HCT116 (cell line): ENCODE results near the gene ATP6V0B.

Experiments used
- EZH2 ChIP-seq: fragments of 200-600 bp; sonication (generic); IDR thresholded peaks from 2 replicates; pipeline ENCODE4 v1.6.1; 2017; ENCODE audit warnings: antibody characterized with exemption, mixed run types
- JUND ChIP-seq: IDR thresholded peaks from 2 replicates; pipeline ENCODE4 v1.6.1; 2012
- POLR2A ChIP-seq: IDR thresholded peaks from 2 replicates; pipeline ENCODE4 v1.7.0; 2011; ENCODE audit warnings: borderline replicate concordance; ENCODE audit not compliant: insufficient read depth, insufficient read length; ENCODE audit errors: extremely low read depth
- YY1 ChIP-seq: IDR thresholded peaks from 2 replicates; pipeline ENCODE4 v1.6.1; 2011; ENCODE audit warnings: low read length, low read depth, moderate library complexity, mild to moderate bottlenecking; ENCODE audit not compliant: insufficient replicate concordance; ENCODE audit errors: extremely low read depth
- TF ChIP-seq, protein P1 (sequence below), 3 experiments: fragments of 200-600 bp in 1 of 3; sonication (generic) in 1 of 3; IDR thresholded peaks in 2 of 3; conservative IDR thresholded peaks in 1 of 3; 2 replicates each; pipeline ENCODE4 v1.5.1; 2012 to 2017; ENCODE audit warnings: low read depth in 2 of 3, low read length in 2 of 3, antibody characterized with exemption in 1 of 3, borderline replicate concordance in 1 of 3, control low read depth in 1 of 3, mild to moderate bottlenecking in 1 of 3, mixed read lengths in 1 of 3, mixed run types in 1 of 3, moderate library complexity in 1 of 3; ENCODE audit not compliant: insufficient read depth in 1 of 3
- TF ChIP-seq, protein P2 (sequence below): IDR thresholded peaks from 2 replicates; pipeline ENCODE4 v1.6.1; 2012
- TF ChIP-seq, protein P3 (sequence below): IDR thresholded peaks from 2 replicates; pipeline ENCODE4 v1.6.1; 2012
- TF ChIP-seq, protein P4 (sequence below): IDR thresholded peaks from 2 replicates; pipeline ENCODE4 v1.6.1; 2012; ENCODE audit warnings: low read depth

DNA sequence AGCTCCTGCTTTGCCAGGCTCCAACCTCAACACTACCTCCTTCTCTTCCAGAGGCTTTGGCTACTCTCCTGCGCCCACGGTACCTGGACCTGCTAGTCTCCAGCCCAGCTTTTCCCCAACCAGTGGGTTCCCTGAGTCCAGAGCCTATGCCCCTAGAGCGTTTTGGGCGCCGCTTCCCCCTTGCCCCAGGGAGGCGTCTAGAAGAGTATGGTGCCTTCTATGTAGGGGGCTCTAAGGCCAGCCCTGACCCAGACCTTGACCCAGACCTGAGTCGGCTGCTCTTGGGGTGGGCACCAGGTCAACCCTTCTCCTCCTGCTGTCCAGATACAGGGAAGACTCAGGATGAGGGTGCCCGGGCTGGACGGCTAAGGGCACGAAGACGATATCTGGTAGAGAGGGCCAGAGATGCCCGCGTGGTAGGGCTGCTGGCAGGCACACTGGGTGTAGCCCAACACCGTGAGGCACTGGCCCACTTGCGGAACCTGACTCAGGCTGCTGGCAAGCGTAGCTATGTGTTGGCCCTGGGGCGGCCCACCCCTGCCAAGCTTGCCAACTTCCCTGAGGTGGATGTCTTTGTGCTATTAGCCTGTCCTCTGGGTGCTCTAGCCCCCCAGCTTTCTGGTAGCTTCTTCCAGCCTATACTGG is 3.3 kb upstream of the ATP6V0B start:
- TF ChIP-seq EZH2: no peak
- TF ChIP-seq, protein P1, sequence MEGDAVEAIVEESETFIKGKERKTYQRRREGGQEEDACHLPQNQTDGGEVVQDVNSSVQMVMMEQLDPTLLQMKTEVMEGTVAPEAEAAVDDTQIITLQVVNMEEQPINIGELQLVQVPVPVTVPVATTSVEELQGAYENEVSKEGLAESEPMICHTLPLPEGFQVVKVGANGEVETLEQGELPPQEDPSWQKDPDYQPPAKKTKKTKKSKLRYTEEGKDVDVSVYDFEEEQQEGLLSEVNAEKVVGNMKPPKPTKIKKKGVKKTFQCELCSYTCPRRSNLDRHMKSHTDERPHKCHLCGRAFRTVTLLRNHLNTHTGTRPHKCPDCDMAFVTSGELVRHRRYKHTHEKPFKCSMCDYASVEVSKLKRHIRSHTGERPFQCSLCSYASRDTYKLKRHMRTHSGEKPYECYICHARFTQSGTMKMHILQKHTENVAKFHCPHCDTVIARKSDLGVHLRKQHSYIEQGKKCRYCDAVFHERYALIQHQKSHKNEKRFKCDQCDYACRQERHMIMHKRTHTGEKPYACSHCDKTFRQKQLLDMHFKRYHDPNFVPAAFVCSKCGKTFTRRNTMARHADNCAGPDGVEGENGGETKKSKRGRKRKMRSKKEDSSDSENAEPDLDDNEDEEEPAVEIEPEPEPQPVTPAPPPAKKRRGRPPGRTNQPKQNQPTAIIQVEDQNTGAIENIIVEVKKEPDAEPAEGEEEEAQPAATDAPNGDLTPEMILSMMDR (IDR thresholded peaks at IDR 0.05 in 2 of 3, conservative IDR thresholded peaks at IDR 0.05 in 1 of 3; ENCODE audit: borderline replicate concordance in 1 of 3, insufficient read depth in 1 of 3, low read depth in 2 of 3, low read length in 2 of 3): no peak
- TF ChIP-seq YY1: no peak
- TF ChIP-seq, protein P2, sequence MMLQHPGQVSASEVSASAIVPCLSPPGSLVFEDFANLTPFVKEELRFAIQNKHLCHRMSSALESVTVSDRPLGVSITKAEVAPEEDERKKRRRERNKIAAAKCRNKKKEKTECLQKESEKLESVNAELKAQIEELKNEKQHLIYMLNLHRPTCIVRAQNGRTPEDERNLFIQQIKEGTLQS: no peak
- TF ChIP-seq, protein P3, sequence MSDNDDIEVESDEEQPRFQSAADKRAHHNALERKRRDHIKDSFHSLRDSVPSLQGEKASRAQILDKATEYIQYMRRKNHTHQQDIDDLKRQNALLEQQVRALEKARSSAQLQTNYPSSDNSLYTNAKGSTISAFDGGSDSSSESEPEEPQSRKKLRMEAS: no peak
- no peak for TF ChIP-seq JUND
- TF ChIP-seq, protein P4, sequence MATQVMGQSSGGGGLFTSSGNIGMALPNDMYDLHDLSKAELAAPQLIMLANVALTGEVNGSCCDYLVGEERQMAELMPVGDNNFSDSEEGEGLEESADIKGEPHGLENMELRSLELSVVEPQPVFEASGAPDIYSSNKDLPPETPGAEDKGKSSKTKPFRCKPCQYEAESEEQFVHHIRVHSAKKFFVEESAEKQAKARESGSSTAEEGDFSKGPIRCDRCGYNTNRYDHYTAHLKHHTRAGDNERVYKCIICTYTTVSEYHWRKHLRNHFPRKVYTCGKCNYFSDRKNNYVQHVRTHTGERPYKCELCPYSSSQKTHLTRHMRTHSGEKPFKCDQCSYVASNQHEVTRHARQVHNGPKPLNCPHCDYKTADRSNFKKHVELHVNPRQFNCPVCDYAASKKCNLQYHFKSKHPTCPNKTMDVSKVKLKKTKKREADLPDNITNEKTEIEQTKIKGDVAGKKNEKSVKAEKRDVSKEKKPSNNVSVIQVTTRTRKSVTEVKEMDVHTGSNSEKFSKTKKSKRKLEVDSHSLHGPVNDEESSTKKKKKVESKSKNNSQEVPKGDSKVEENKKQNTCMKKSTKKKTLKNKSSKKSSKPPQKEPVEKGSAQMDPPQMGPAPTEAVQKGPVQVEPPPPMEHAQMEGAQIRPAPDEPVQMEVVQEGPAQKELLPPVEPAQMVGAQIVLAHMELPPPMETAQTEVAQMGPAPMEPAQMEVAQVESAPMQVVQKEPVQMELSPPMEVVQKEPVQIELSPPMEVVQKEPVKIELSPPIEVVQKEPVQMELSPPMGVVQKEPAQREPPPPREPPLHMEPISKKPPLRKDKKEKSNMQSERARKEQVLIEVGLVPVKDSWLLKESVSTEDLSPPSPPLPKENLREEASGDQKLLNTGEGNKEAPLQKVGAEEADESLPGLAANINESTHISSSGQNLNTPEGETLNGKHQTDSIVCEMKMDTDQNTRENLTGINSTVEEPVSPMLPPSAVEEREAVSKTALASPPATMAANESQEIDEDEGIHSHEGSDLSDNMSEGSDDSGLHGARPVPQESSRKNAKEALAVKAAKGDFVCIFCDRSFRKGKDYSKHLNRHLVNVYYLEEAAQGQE: no peak
- no peak for TF ChIP-seq POLR2A
